K562 (cell line): Measurements from ENCODE around the gene EVI5. TPM values are rescaled to one million over a fixed set of nuclear protein-coding genes. Genes with fewer than 3 reads are reported as not detected.
A peak's percentile ranks its signal among the peaks of the same experiment; 100 is the strongest.

Experiments used
- ATAC-seq: fragments of 200-7000 bp; cut with Tn5 transposase; 3 replicates; pipeline ENCODE4 v1.9.1; 2020; ENCODE audit warnings: moderate library complexity
- BruUV-seq: library from RNA; stranded (reverse); fragments of 400-500 nt; replicated peaks from 2 replicates; lab custom pipeline; 2021; lab: Mats Ljungman, UMichigan
- CTCF ChIA-PET: fragments of 300-600 bp; formaldehyde crosslinking; extraction: SDS; loops from one replicate; lab custom pipeline; 2021; ENCODE audit warnings: low intra/inter-chr PET ratio; lab: Yijun Ruan, JAX
- POLR2A ChIA-PET: fragments of 300-600, 350-650 bp; sonication (Branson Sonifier 250); formaldehyde crosslinking; extraction: SDS; loops from one replicate; lab custom pipeline; 2021; ENCODE audit warnings: antibody characterized with exemption, inconsistent platforms; lab: Yijun Ruan, JAX
- DNase-seq, 4 experiments: peaks; one replicate each; pipeline versions ENCODE4 v3.0.0 to v3.0.0-alpha.2; 2011 to 2018; ENCODE audit warnings: low spot score in 3 of 4, mixed read lengths in 3 of 4; ENCODE audit errors: extremely low read depth in 1 of 4
- FAIRE-seq: peaks from 2 replicates; lab custom pipeline; 2011; peaks lifted over from hg19 to GRCh38; lab: Jason Lieb, UNC
- H2AFZ ChIP-seq: 2 replicates; pipeline ENCODE4 v1.6.0; 2011; ENCODE audit warnings: low read depth, low read length, control low read depth, inconsistent platforms
- H3K27ac ChIP-seq: fragments of 200-600 bp; 3 replicates; pipeline ENCODE4 v1.8.0; 2011; ENCODE audit warnings: low read depth, mild to moderate bottlenecking, control low read depth, inconsistent platforms, low read length, moderate library complexity, mixed read lengths; ENCODE audit errors: extremely low read depth
- H3K27me3 ChIP-seq, 2 experiments: fragments of 300-600 bp in 1 of 2; 2 replicates in 1 of 2; 3 replicates in 1 of 2; pipeline versions ENCODE4 v1.6.0 to v1.8.0; 2011; ENCODE audit warnings: inconsistent platforms in 2 of 2, low read length in 2 of 2, mild to moderate bottlenecking in 1 of 2, mixed read lengths in 1 of 2, moderate library complexity in 1 of 2; ENCODE audit not compliant: control insufficient read depth in 2 of 2, insufficient read depth in 2 of 2
- H3K36me3 ChIP-seq: fragments of 300-600 bp; 3 replicates; pipeline ENCODE4 v1.8.0; 2011; ENCODE audit warnings: mild to moderate bottlenecking, low read length, inconsistent platforms; ENCODE audit not compliant: control insufficient read depth, insufficient read depth
- H3K4me1 ChIP-seq, 2 experiments: fragments of 200-600 bp in 1 of 2; replicated peaks in 1 of 2; 2 replicates in 1 of 2; 3 replicates in 1 of 2; pipeline versions ENCODE4 v1.5.1 to v1.8.0; 2011; ENCODE audit warnings: inconsistent platforms in 2 of 2, low read length in 2 of 2, mild to moderate bottlenecking in 1 of 2, mixed read lengths in 1 of 2, moderate library complexity in 1 of 2; ENCODE audit not compliant: control insufficient read depth in 2 of 2, insufficient read depth in 2 of 2
- H3K4me2 ChIP-seq: 2 replicates; pipeline ENCODE4 v1.6.1; 2011; ENCODE audit warnings: low read length, control low read depth, inconsistent platforms, mixed read lengths; ENCODE audit not compliant: insufficient read depth
- H3K4me3 ChIP-seq: fragments of 200-600 bp; sonication (generic), shearing (Covaris generic); 2 replicates; pipeline ENCODE4 v1.5.1; 2016; ENCODE audit warnings: control low read depth, inconsistent platforms
- H3K79me2 ChIP-seq: fragments of 200-600 bp; 3 replicates; pipeline ENCODE4 v1.8.0; 2011; ENCODE audit warnings: low read length, inconsistent platforms; ENCODE audit not compliant: control insufficient read depth, insufficient read depth
- H3K9ac ChIP-seq, 2 experiments: 2 replicates each; pipeline versions ENCODE4 v1.6.0 to v1.6.1; 2011; ENCODE audit warnings: low read depth in 2 of 2, low read length in 2 of 2, control low read depth in 1 of 2, inconsistent platforms in 1 of 2, mild to moderate bottlenecking in 1 of 2, mixed read lengths in 1 of 2; ENCODE audit not compliant: insufficient read depth in 1 of 2
- H3K9me1 ChIP-seq: one replicate; pipeline ENCODE4 v1.6.0; 2011; ENCODE audit warnings: inconsistent platforms, mild to moderate bottlenecking, low read length, moderate library complexity; ENCODE audit not compliant: control insufficient read depth, insufficient read depth
- H3K9me3 ChIP-seq: replicated peaks from 2 replicates; pipeline ENCODE4 v1.5.1; 2011; ENCODE audit warnings: low read depth, low read length, inconsistent platforms; ENCODE audit not compliant: control insufficient read depth, insufficient read depth
- H4K20me1 ChIP-seq: replicated peaks from 2 replicates; pipeline ENCODE4 v1.6.1; 2011; ENCODE audit warnings: low read length, inconsistent platforms, mixed read lengths; ENCODE audit not compliant: control insufficient read depth, insufficient read depth
- ARID1B ChIP-seq: fragments of 450-650 bp; IDR thresholded peaks from 2 replicates; pipeline ENCODE4 v1.6.1; 2016; ENCODE audit warnings: antibody characterized with exemption, mild to moderate bottlenecking, inconsistent platforms
- CHCHD3 ChIP-seq: fragments of 250-450 bp; sonication (Bioruptor Pico); IDR thresholded peaks from 2 replicates; pipeline ENCODE4 v2.1.2; 2022; ENCODE audit warnings: mild to moderate bottlenecking
- GATAD2B ChIP-seq: fragments of 450-650 bp; IDR thresholded peaks from 2 replicates; pipeline ENCODE4 v1.6.1; 2017; ENCODE audit warnings: mild to moderate bottlenecking, borderline replicate concordance
- HDAC1 ChIP-seq, 2 experiments: fragments of 450-650 bp; IDR thresholded peaks; 2 replicates each; pipeline ENCODE4 v1.6.1; 2016 to 2017; ENCODE audit warnings: inconsistent platforms in 1 of 2, mild to moderate bottlenecking in 1 of 2, moderate library complexity in 1 of 2
- HDAC2 ChIP-seq: fragments of 450-650 bp; IDR thresholded peaks from 2 replicates; pipeline ENCODE4 v1.6.1; 2016; ENCODE audit warnings: mild to moderate bottlenecking
- HNRNPUL1 ChIP-seq: fragments of 200-400 bp; formaldehyde crosslinking; IDR thresholded peaks from 2 replicates; pipeline ENCODE4 v1.6.1; 2017; ENCODE audit warnings: low read length
- HOXB6 ChIP-seq: fragments of 250-450 bp; sonication (Bioruptor Pico); IDR thresholded peaks from 2 replicates; pipeline ENCODE4 v1.5.1; 2022; ENCODE audit warnings: mild to moderate bottlenecking, borderline replicate concordance
- NFE2 ChIP-seq: IDR thresholded peaks from 2 replicates; pipeline ENCODE4 v1.6.1; 2014; ENCODE audit warnings: antibody characterized with exemption, low read depth
- PCBP1 ChIP-seq: fragments of 200-400 bp; formaldehyde crosslinking; IDR thresholded peaks from 2 replicates; pipeline ENCODE4 v1.6.1; 2018; ENCODE audit warnings: mild to moderate bottlenecking, low read depth, low read length; ENCODE audit not compliant: poor library complexity, severe bottlenecking
- RAD51 ChIP-seq: fragments of 450-650 bp; IDR thresholded peaks from 2 replicates; pipeline ENCODE4 v1.7.1; 2016; ENCODE audit warnings: low read depth, mild to moderate bottlenecking, borderline replicate concordance
- RBFOX2 ChIP-seq: fragments of 200-400 bp; formaldehyde crosslinking; IDR thresholded peaks from 2 replicates; pipeline ENCODE4 v1.6.1; 2017; ENCODE audit warnings: low read depth, mild to moderate bottlenecking, low read length, moderate library complexity
- RBM22 ChIP-seq: fragments of 200-400 bp; formaldehyde crosslinking; IDR thresholded peaks from 2 replicates; pipeline ENCODE4 v1.6.1; 2018; ENCODE audit warnings: low read length, low read depth; ENCODE audit not compliant: poor library complexity, severe bottlenecking
- SAFB ChIP-seq: fragments of 200-400 bp; formaldehyde crosslinking; IDR thresholded peaks from 2 replicates; pipeline ENCODE4 v1.6.1; 2017; ENCODE audit warnings: low read depth, low read length, borderline replicate concordance
- TEAD4 ChIP-seq, 2 experiments: sonication (generic) in 1 of 2; formaldehyde crosslinking in 1 of 2; IDR thresholded peaks; 2 replicates each; pipeline versions ENCODE4 v1.6.1 to v1.8.0; 2012 to 2022; ENCODE audit warnings: borderline replicate concordance in 1 of 2, inconsistent platforms in 1 of 2, low read length in 1 of 2, mild to moderate bottlenecking in 1 of 2, missing genetic modification reagents in 1 of 2
- TGIF2 ChIP-seq: sonication (generic); formaldehyde crosslinking; IDR thresholded peaks from 2 replicates; pipeline ENCODE4 v1.8.1; 2022; ENCODE audit warnings: mild to moderate bottlenecking, missing genetic modification reagents, moderate library complexity
- TOE1 ChIP-seq, 2 experiments: fragments of 450-650 bp in 1 of 2; sonication (generic) in 1 of 2; formaldehyde crosslinking in 1 of 2; IDR thresholded peaks; 2 replicates each; pipeline versions ENCODE4 v1.7.1 to v1.8.0; 2016 to 2022; ENCODE audit warnings: borderline replicate concordance in 2 of 2, mild to moderate bottlenecking in 2 of 2, antibody characterized with exemption in 1 of 2, inconsistent platforms in 1 of 2, low read depth in 1 of 2, missing genetic modification reagents in 1 of 2, moderate library complexity in 1 of 2
- WHSC1 ChIP-seq: IDR thresholded peaks from one replicate; pipeline ENCODE4 v1.6.1; 2012; ENCODE audit warnings: low read length, control low read depth, inconsistent platforms
- XRCC4 ChIP-seq: IDR thresholded peaks from one replicate; pipeline ENCODE4 v1.6.1; 2011; ENCODE audit not compliant: insufficient read depth, insufficient read length; ENCODE audit errors: extremely low read depth
- ZNF124 ChIP-seq: sonication (generic); formaldehyde crosslinking; IDR thresholded peaks from 2 replicates; pipeline ENCODE4 v1.8.1; 2022; ENCODE audit warnings: missing genetic modification reagents
- ZNF274 ChIP-seq: IDR thresholded peaks from 2 replicates; pipeline ENCODE4 v1.6.1; 2011; ENCODE audit warnings: low read depth, mild to moderate bottlenecking, low read length, moderate library complexity, borderline replicate concordance
- WGBS: fragments of 100-300 bp; shearing (Covaris generic); methylation state at CpG from one replicate; pipeline ENCODE4 v1.1.6; 2016; ENCODE audit warnings: low coverage, mixed read lengths; ENCODE audit not compliant: insufficient coverage; ENCODE audit errors: missing lambda C conversion rate; 5-methylcytosine and 5-hydroxymethylcytosine counted together
- in situ Hi-C: fragments of 300-500 bp; cut with MboI; formaldehyde crosslinking; loops from 4 replicates; pipeline ENCODE4 v1.15.0; 2018; ENCODE audit warnings: inconsistent platforms, mixed read lengths
- intact Hi-C: fragments of 100-400 bp; cut with micrococcal nuclease; formaldehyde crosslinking; loops from 2 replicates; pipeline ENCODE4 v1.14.2; 2022
- polyA plus RNA-seq, 8 experiments: library from polyadenylated mRNA; depleted of rRNA in 4 of 8; stranded (reverse) in 5 of 8; unstranded in 3 of 8; fragments of >200 nt; fragmentation: Nextera tagmentation in 2 of 8; fragmentation: Illumina TruSeq in 1 of 8; extraction: Ambion mirVana in 2 of 8; extraction: Trizol in 1 of 8; gene quantifications; 2 replicates each; pipeline versions ENCODE4 v1.2.1 to v1.2.3, GENCODE V29; 2011 to 2014; ENCODE audit warnings: inconsistent platforms in 1 of 8, missing spikeins in 1 of 8
- total RNA-seq, 7 experiments: library from RNA; depleted of rRNA in 6 of 7; stranded (reverse); fragments of >200 nt in 6 of 7; fragmentation: Illumina TruSeq in 2 of 7; extraction: Trizol in 2 of 7; gene quantifications; 2 replicates each; pipeline versions ENCODE4 v1.2.1 to v1.2.3, GENCODE V29; 2011 to 2021; ENCODE audit warnings: low replicate concordance in 1 of 7
- TF ChIP-seq, protein P1 (sequence below): sonication (generic); formaldehyde crosslinking; IDR thresholded peaks from 2 replicates; pipeline ENCODE4 v1.8.0; 2022; ENCODE audit warnings: missing genetic modification reagents, mild to moderate bottlenecking, borderline replicate concordance
- TF ChIP-seq, protein P2 (sequence below): sonication (generic); formaldehyde crosslinking; IDR thresholded peaks from 2 replicates; pipeline ENCODE4 v1.8.1; 2022; ENCODE audit warnings: missing genetic modification reagents

EVI5 gene
- total and polyA plus RNA-seq, 9 of the 15 experiments (the other 6 are each of a cell fraction or from before 2014, with no cell fraction given): 1.7 to 50.1 (median 13.7) TPM

DNA sequence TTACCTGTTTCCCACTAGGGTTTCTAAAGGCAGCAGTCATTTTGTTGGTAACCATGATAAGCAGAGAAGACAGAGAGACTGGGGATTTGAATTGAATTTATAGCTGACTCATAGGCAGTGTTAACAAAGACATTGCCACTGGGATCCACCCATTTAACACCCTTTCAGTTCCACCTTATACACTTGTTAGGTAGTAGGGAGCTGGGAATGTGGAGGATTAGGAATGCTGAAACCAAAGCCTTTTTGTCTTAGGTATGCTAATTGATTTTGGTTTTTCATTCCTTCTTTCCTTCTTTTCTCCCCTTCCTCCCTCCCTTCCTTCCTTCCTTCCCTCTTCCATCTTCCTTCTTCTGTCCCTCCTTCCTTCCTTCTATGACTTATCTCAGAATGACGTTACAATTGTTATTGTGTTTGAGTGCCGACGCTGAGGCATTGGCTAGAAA is 7.5 kb upstream of the EVI5 start:
- H3K4me2 ChIP-seq: peak overlapping the region; percentile 78
- intact Hi-C loops: no loop called here
- in situ Hi-C loops: no loop called here
- TF ChIP-seq ZNF274: no peak
- peak; percentile 82 for TF ChIP-seq HDAC2
- no peak for TF ChIP-seq TGIF2
- TF ChIP-seq HNRNPUL1: no peak
- no peak; the same call in 1 of the 2 replicates for TF ChIP-seq GATAD2B
- TF ChIP-seq HDAC1 (IDR thresholded peaks at IDR 0.05): peak in 1 of 2 experiments; percentile 85; a peak in 2 of 4 replicates
- TF ChIP-seq HOXB6: no peak
- TF ChIP-seq TEAD4 (IDR thresholded peaks at IDR 0.05; ENCODE audit: low read length): no peak
- TF ChIP-seq TEAD4 (CRISPR knock-in tag; IDR thresholded peaks at IDR 0.05; ENCODE audit: borderline replicate concordance): no peak
- no peak for TF ChIP-seq PCBP1
- TF ChIP-seq TOE1 (IDR thresholded peaks at IDR 0.05; ENCODE audit: borderline replicate concordance): peak; percentile 62; the same call in 1 of the 2 replicates
- TF ChIP-seq TOE1 (CRISPR knock-in tag; IDR thresholded peaks at IDR 0.05; ENCODE audit: borderline replicate concordance, low read depth): no peak
- TF ChIP-seq CHCHD3: no peak
- TF ChIP-seq, protein P1, sequence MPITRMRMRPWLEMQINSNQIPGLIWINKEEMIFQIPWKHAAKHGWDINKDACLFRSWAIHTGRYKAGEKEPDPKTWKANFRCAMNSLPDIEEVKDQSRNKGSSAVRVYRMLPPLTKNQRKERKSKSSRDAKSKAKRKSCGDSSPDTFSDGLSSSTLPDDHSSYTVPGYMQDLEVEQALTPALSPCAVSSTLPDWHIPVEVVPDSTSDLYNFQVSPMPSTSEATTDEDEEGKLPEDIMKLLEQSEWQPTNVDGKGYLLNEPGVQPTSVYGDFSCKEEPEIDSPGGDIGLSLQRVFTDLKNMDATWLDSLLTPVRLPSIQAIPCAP (CRISPR knock-in tag): no peak
- TF ChIP-seq SAFB: no peak
- TF ChIP-seq RAD51: no peak
- TF ChIP-seq RBFOX2: no peak
- TF ChIP-seq NFE2: peak; percentile 94
- TF ChIP-seq ZNF124 (CRISPR knock-in tag): no peak
- TF ChIP-seq ARID1B: peak; percentile 71
- TF ChIP-seq WHSC1: no peak
- TF ChIP-seq RBM22: no peak
- TF ChIP-seq, protein P2, sequence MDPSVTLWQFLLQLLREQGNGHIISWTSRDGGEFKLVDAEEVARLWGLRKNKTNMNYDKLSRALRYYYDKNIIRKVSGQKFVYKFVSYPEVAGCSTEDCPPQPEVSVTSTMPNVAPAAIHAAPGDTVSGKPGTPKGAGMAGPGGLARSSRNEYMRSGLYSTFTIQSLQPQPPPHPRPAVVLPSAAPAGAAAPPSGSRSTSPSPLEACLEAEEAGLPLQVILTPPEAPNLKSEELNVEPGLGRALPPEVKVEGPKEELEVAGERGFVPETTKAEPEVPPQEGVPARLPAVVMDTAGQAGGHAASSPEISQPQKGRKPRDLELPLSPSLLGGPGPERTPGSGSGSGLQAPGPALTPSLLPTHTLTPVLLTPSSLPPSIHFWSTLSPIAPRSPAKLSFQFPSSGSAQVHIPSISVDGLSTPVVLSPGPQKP (CRISPR knock-in tag): no peak
- no peak for TF ChIP-seq XRCC4

More for the DNA sequence above, 7.5 kb upstream of the EVI5 start:
- ChIA-PET CTCF (no interaction called here), POLR2A (interaction anchor here (0.6 to 3.2 kb wide), 6 partner anchors 12 to 40 kb away, joined by 3 to 15 read pairs (median 8); partner anchors contain the start of gene RPL5)
- Histone ChIP-seq H4K20me1 (no peaks in the 10 kb centered on the region), H2AFZ (peak overlapping the region; percentile 92), H3K9ac (peak overlapping the region in 1 of 2 experiments; percentile 60; a peak in 2 of 4 replicates), H3K4me3 (no peak overlapping the region), H3K9me1 (no peaks in the 10 kb centered on the region), H3K36me3 (no peaks in the 10 kb centered on the region), H3K27ac (peak overlapping the region; percentile 71), H3K4me1 (peaks cover 8 to 17% of the 10 kb centered on the region in 2 experiments; a peak in 3 of 5 replicates), H3K9me3 (no peaks in the 10 kb centered on the region), H3K79me2 (no peaks in the 10 kb centered on the region), H3K27me3 (no peaks in the 10 kb centered on the region)
- ATAC-seq (peak; percentile 88), DNase-seq (peak; percentile 21 to 72 (median 44)), FAIRE-seq (peak; percentile 87)
- BruUV-seq: no TSS peak
- 0% methylated on average over 3 of the region's 3 CpGs for WGBS
